MM.1S (cell line): ENCODE data around the gene CORO2A.

Experiments
- DNase-seq: peaks from one replicate; pipeline ENCODE4 v3.0.0-alpha.2; 2015
- H2AFZ ChIP-seq: fragments of 300-600 bp; sonication (generic); 2 replicates; pipeline ENCODE4 v1.6.0; 2016; ENCODE audit warnings: antibody characterized with exemption, low read length
- H3F3A ChIP-seq: fragments of 300-600 bp; sonication (generic); 2 replicates; pipeline ENCODE4 v1.6.1; 2016; ENCODE audit warnings: mild to moderate bottlenecking, antibody characterized with exemption, low read length, moderate library complexity, mixed read lengths; ENCODE audit not compliant: insufficient read depth
- H3K27ac ChIP-seq: fragments of 300-600 bp; sonication (generic); 2 replicates; pipeline ENCODE4 v1.5.1; 2016; ENCODE audit warnings: mild to moderate bottlenecking, low read length
- H3K27me3 ChIP-seq: fragments of 300-600 bp; sonication (generic); replicated peaks from 2 replicates; pipeline ENCODE4 v1.6.0; 2016; ENCODE audit warnings: low read length; ENCODE audit not compliant: insufficient read depth
- H3K36me3 ChIP-seq: fragments of 300-600 bp; sonication (generic); replicated peaks from 2 replicates; pipeline ENCODE4 v1.6.1; 2016; ENCODE audit warnings: mild to moderate bottlenecking, low read length, mixed read lengths; ENCODE audit not compliant: insufficient read depth
- H3K4me1 ChIP-seq: fragments of 300-600 bp; sonication (generic); 2 replicates; pipeline ENCODE4 v1.6.1; 2016; ENCODE audit warnings: low read length, mixed read lengths
- H3K4me2 ChIP-seq: fragments of 300-600 bp; sonication (generic); 2 replicates; pipeline ENCODE4 v1.6.0; 2016; ENCODE audit warnings: low read depth, low read length
- H3K4me3 ChIP-seq: fragments of 300-600 bp; sonication (generic); 2 replicates; pipeline ENCODE4 v1.5.1; 2016; ENCODE audit warnings: low read length, mixed read lengths
- H3K79me2 ChIP-seq: fragments of 300-600 bp; sonication (generic); 2 replicates; pipeline ENCODE4 v1.6.1; 2016; ENCODE audit warnings: mixed run types, low read length, mixed read lengths
- H3K9ac ChIP-seq: fragments of 300-600 bp; sonication (generic); 2 replicates; pipeline ENCODE4 v1.6.1; 2016; ENCODE audit warnings: low read length, mixed read lengths
- H3K9me2 ChIP-seq: fragments of 300-600 bp; sonication (generic); replicated peaks from 2 replicates; pipeline ENCODE4 v1.6.1; 2016; ENCODE audit warnings: mild to moderate bottlenecking, low read length, mixed read lengths; ENCODE audit not compliant: insufficient read depth
- H3K9me3 ChIP-seq: fragments of 300-600 bp; sonication (generic); replicated peaks from 2 replicates; pipeline ENCODE4 v1.6.1; 2016; ENCODE audit warnings: mild to moderate bottlenecking, low read length, mixed read lengths; ENCODE audit not compliant: insufficient read depth
- H4K20me1 ChIP-seq: fragments of 300-600 bp; sonication (generic); 2 replicates; pipeline ENCODE4 v1.6.1; 2016; ENCODE audit warnings: mild to moderate bottlenecking, low read length, moderate library complexity, mixed read lengths; ENCODE audit not compliant: insufficient read depth
- EZH2 ChIP-seq: fragments of 300-600 bp; sonication (generic); optimal IDR thresholded peaks from 2 replicates; pipeline ENCODE3; 2017; ENCODE audit warnings: low read depth, mild to moderate bottlenecking, antibody characterized with exemption, low read length, mixed read lengths
- EZH2phosphoT487 ChIP-seq: fragments of 300-600 bp; sonication (generic); IDR thresholded peaks from 2 replicates; pipeline ENCODE4 v1.6.1; 2018; ENCODE audit warnings: antibody characterized with exemption, low read length
- TF ChIP-seq, protein P1 (sequence below): fragments of 300-600 bp; sonication (generic); IDR thresholded peaks from 2 replicates; pipeline ENCODE4 v1.5.1; 2016; ENCODE audit warnings: antibody characterized with exemption, low read length, mixed read lengths

CORO2A gene

DNA sequence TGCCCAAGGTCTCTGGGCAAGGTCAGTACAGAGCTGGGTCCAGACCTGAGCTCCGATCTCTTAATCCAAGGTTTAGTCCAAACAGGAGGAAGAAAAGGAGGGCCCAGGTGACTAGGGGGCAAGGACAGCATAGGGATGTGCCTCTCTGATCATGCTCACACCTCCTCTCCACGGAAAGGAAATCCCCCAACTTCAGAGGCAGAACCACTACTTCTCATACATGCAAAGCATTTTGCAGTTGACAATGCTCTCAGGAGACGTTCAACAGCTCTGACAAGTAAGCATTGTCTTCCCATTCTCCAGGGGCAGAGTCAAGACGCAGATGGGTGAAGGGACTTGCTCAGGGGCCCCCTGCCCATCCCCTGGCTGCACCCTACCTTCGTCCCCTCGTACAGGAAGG is 8.7 kb upstream of the CORO2A start:
- Histone ChIP-seq H3K9me3 (no peaks in the 10 kb centered on the region), H3K4me1 (peaks cover 3% of the 10 kb centered on the region; the same call in 1 of the 2 replicates), H2AFZ (no peak overlapping the region), H3K36me3 (no peaks in the 10 kb centered on the region), H3K27me3 (no peaks in the 10 kb centered on the region; the same call in 1 of the 2 replicates), H3K79me2 (no peaks in the 10 kb centered on the region), H4K20me1 (no peaks in the 10 kb centered on the region), H3K4me2 (no peak overlapping the region), H3K4me3 (no peak overlapping the region), H3F3A (no peaks in the 10 kb centered on the region), H3K27ac (no peak overlapping the region), H3K9me2 (no peaks in the 10 kb centered on the region), H3K9ac (no peak overlapping the region)
- TF ChIP-seq, protein P1, sequence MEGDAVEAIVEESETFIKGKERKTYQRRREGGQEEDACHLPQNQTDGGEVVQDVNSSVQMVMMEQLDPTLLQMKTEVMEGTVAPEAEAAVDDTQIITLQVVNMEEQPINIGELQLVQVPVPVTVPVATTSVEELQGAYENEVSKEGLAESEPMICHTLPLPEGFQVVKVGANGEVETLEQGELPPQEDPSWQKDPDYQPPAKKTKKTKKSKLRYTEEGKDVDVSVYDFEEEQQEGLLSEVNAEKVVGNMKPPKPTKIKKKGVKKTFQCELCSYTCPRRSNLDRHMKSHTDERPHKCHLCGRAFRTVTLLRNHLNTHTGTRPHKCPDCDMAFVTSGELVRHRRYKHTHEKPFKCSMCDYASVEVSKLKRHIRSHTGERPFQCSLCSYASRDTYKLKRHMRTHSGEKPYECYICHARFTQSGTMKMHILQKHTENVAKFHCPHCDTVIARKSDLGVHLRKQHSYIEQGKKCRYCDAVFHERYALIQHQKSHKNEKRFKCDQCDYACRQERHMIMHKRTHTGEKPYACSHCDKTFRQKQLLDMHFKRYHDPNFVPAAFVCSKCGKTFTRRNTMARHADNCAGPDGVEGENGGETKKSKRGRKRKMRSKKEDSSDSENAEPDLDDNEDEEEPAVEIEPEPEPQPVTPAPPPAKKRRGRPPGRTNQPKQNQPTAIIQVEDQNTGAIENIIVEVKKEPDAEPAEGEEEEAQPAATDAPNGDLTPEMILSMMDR, result no peak
- no peak for TF ChIP-seq EZH2phosphoT487
- TF ChIP-seq EZH2, result no peak
- no peak for DNase-seq

DNA sequence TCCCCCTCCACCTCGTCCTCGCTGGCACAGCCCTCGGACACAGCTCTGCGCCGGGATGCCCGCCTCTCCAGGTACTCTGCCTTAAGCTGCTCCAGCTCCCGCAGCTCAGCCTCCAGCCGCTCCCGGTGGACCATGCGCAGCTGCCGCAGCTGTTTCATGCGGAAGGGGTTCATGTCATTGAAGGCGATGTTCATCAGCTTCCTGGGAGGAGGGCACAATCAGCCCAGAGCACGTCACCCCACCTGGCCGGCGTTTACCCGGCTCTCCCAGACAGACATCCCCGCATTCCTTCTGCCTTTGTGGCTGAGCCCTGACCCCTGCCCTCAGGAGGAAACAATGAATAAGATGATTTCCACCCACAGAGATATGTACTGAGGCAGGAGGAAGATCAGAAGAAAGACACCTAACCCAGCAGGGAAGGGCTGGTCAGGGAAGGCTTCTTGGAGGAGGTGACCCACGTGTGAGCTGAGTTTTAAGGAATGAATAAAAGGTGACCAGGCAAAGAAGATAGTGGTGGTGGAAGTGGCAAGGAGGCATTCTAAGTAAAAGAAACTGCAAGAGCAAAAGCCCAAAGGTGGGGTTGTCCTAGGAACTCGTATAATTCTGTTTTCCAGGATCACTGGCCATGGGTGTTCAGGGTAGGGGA is 7.1 kb upstream of the CORO2A start:
- Histone ChIP-seq H3K4me2 (no peak overlapping the region), H3K27ac (no peak overlapping the region), H3K9me3 (no peaks in the 10 kb centered on the region), H3K79me2 (no peaks in the 10 kb centered on the region), H2AFZ (no peak overlapping the region), H3K4me1 (no peaks in the 10 kb centered on the region), H3K4me3 (no peak overlapping the region), H3K27me3 (no peaks in the 10 kb centered on the region), H4K20me1 (no peaks in the 10 kb centered on the region), H3K36me3 (no peaks in the 10 kb centered on the region), H3K9ac (no peak overlapping the region), H3F3A (no peaks in the 10 kb centered on the region), H3K9me2 (no peaks in the 10 kb centered on the region)
- no peak for DNase-seq
- TF ChIP-seq EZH2 (no peak), EZH2phosphoT487 (no peak)
- TF ChIP-seq, protein P1, result no peak

DNA sequence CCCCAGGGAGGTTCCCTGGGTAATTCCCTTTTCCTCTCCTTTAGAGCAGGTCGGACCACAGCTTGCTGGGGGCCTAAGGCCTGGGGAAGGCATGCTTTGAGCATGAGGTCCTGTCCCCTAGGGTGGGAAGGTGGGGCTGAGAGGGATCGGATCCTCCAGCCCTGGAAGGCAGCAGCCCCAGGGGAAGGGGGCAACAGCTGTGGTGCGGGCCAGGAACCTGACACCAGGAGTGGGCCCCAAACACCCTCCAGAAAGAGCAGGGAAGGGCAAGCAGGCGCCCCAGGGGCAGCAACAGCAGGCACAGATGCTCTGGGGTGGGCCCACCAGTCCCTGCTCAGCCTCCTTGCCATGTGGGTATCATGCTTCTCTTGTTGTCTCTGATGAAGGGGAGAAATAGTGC is 3.2 kb upstream of the CORO2A start:
- Histone ChIP-seq H3K4me3 (no peak overlapping the region), H3K27me3 (peaks cover 11% of the 10 kb centered on the region), H2AFZ (no peak overlapping the region), H4K20me1 (no peaks in the 10 kb centered on the region), H3K27ac (no peak overlapping the region), H3F3A (peaks cover 6% of the 10 kb centered on the region; the same call in 1 of the 2 replicates), H3K4me2 (no peak overlapping the region), H3K4me1 (no peaks in the 10 kb centered on the region), H3K79me2 (no peaks in the 10 kb centered on the region), H3K9me3 (no peaks in the 10 kb centered on the region), H3K9me2 (no peaks in the 10 kb centered on the region), H3K9ac (no peak overlapping the region), H3K36me3 (no peaks in the 10 kb centered on the region)
- TF ChIP-seq EZH2 (no peak), EZH2phosphoT487 (no peak)
- TF ChIP-seq, protein P1, result no peak
- no peak for DNase-seq
